Astrocyte of the spinal cord (primary cell): Measurements from ENCODE around the gene TOR3A.

Experiments
- DNase-seq: peaks from one replicate; pipeline ENCODE4 v3.0.0; 2011; ENCODE audit warnings: low read depth, low spot score
- H3K4me3 ChIP-seq: 2 replicates; pipeline ENCODE4 v1.5.1; 2011; ENCODE audit warnings: low read depth, mild to moderate bottlenecking, low read length, moderate library complexity
- CTCF ChIP-seq: IDR thresholded peaks from 2 replicates; pipeline ENCODE4 v1.5.1; 2012; ENCODE audit warnings: low read depth, mild to moderate bottlenecking, low read length, inconsistent platforms
- in situ Hi-C: cut with HindIII; loops from 2 replicates; pipeline ENCODE4 v1.10.0; 2017; ENCODE audit warnings: low sequenced_read_pairs

The TOR3A gene

GRCh38 chr1:179087665-179088064 lies 5.8 kb downstream of the TOR3A start:
- in situ Hi-C loops = no loop called here
- no peak for TF ChIP-seq CTCF
- H3K4me3 ChIP-seq = no peak overlapping the region
- DNase-seq = peak; percentile 22

GRCh38 chr1:179089827-179090482 lies 8.1 kb downstream of the TOR3A start:
- DNase-seq = no peak
- TF ChIP-seq CTCF = no peak
- H3K4me3 ChIP-seq = no peak overlapping the region
- in situ Hi-C loops = no loop called here

- DNase-seq = no peak
- no peak overlapping the region for H3K4me3 ChIP-seq
- in situ Hi-C loops = no loop called here
- no peak for TF ChIP-seq CTCF
Observed at GRCh38 chr1:179090522-179090921, 8.7 kb downstream of the TOR3A start.

- TF ChIP-seq CTCF = no peak
Observed at GRCh38 chr1:179090923-179091322, 9.1 kb downstream of the TOR3A start.

GRCh38 chr1:179091691-179092165 lies 9.9 kb downstream of the TOR3A start:
- H3K4me3 ChIP-seq = no peak overlapping the region
- TF ChIP-seq CTCF = no peak
- in situ Hi-C loops = no loop called here
- DNase-seq = no peak

More at GRCh38 chr1:179090923-179091322, 9.1 kb downstream of the TOR3A start:
- no peak overlapping the region for H3K4me3 ChIP-seq
- DNase-seq = no peak
- in situ Hi-C loops = no loop called here

- no peak for DNase-seq
- in situ Hi-C loops = no loop called here
- H3K4me3 ChIP-seq = no peak overlapping the region
- no peak for TF ChIP-seq CTCF
Observed at GRCh38 chr1:179092896-179093461, 11.1 kb downstream of the TOR3A start.
